Vagina (tissue), 2 donors: Measurements from ENCODE around the gene CRTC1.

Source experiments
- CTCF ChIP-seq, 3 experiments: fragments of 450-650 bp in 2 of 3; fragments of 200-600 bp in 1 of 3; sonication (generic) in 1 of 3; IDR thresholded peaks; one replicate each; pipeline ENCODE4 v1.5.1; 2017 to 2019; ENCODE audit warnings: antibody characterized with exemption in 3 of 3, mild to moderate bottlenecking in 2 of 3, moderate library complexity in 2 of 3
- POLR2A ChIP-seq, 2 donors: fragments of 450-650 bp; IDR thresholded peaks; one replicate each; pipeline ENCODE4 v1.6.1; 2017; ENCODE audit warnings: antibody characterized with exemption in 2 of 2, mild to moderate bottlenecking in 2 of 2, moderate library complexity in 2 of 2
- POLR2AphosphoS5 ChIP-seq, 2 donors: sonication (generic); formaldehyde crosslinking; IDR thresholded peaks; one replicate each; pipeline ENCODE4 v1.9.0; 2017; ENCODE audit warnings: antibody characterized with exemption in 2 of 2, mild to moderate bottlenecking in 2 of 2, low read depth in 1 of 2; ENCODE audit not compliant: insufficient read depth in 1 of 2

DNA sequence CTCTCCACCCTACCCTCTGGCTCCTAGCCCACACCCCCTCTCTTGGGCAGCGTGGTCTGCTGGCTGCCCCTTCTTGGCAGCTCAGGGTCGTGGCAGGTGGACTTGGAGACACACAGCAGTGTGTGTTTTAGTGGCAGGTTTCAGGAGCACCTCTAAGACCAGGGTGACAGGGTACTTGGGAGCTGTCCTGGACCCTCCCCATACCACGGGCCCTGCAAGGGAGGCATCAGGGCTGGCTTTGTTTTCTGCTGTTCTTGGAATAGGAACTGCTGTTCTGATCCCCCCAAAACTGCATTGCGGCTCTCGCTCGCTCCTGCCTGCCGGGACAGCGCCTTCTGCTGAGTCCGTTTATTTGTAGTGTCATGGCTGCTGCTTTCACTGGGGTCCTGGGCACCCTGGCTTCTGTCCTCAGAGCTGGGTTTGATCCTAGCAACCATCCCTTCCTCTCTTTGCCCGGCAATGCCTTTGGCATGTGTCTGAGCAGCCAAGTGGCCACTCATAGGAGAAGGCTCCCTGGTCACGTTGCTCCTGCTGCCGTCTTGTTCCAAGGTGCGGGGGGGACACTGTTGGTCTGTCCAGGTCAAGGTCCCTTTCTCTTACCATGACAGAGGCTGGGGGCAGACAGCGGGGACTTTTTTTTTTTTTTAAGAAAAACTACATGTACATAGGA, 95.5 kb downstream of the CRTC1 start:
- TF ChIP-seq CTCF (IDR thresholded peaks at IDR 0.05) (no peak), POLR2AphosphoS5 (IDR thresholded peaks at IDR 0.05; ENCODE audit: insufficient read depth in 1 of 2, low read depth in 1 of 2) (no peak), POLR2A (IDR thresholded peaks at IDR 0.05) (no peak)
